ENCODE results near the gene BSPRY.

DNA sequence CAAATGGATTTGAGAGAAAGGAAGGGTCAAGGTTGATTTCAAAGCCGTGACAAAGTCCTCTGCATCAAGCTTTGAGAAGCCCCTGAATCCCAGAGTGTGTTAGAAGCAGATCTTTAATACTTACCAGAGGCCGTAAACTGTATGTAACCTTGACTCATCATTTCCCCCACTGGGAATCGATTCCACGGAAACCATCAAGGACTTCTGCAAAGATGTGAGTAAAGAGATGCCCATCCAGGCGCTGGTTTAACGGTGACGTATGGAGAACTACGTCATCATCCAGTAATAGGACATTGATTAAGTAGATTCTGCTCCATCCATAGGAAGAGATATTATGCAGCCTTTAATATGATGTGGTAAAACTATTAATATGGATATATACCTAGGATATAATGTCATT lies 47.8 kb upstream of the BSPRY start:
- TF ChIP-seq, protein P1, sequence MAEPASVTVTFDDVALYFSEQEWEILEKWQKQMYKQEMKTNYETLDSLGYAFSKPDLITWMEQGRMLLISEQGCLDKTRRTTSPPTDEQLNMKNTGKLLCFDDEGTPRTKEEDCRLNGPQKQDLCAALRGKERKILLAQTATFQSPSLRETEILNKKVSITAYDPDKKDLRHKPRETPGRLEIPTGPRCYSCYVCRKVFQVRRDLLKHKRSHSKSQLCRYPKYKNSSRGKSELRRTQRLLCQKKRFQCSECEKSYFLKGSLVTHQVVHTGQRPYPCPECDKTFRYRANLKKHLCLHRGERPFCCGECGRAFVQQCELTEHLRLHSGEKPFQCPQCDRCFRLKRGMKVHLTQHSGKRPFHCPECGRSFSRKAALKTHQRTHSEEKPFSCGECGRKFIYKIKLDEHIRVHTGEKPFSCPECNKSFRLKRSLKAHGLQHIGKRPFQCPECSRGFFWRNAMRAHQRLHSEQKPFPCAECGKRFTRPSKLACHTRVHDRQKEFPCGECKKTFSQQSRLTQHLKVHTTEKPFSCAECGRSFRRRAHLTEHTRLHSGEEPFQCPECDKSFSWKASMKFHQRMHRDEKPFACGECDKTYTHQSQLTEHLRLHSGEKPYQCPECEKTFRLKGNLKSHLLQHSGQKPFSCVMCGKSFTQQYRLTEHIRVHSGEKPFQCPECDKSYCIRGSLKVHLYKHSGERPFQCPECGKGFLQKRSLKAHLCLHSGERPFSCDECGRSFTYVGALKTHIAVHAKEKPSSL (CRISPR knock-in tag; conservative IDR thresholded peaks at IDR 0.05): no peak
- TF ChIP-seq JUN (CRISPR knock-in tag; IDR thresholded peaks at IDR 0.05) (no peak), CBFB (CRISPR knock-in tag; IDR thresholded peaks at IDR 0.05; ENCODE audit: low read depth) (no peak), TEAD1 (CRISPR knock-in tag; IDR thresholded peaks at IDR 0.05) (no peak), NFE2L1 (CRISPR knock-in tag; IDR thresholded peaks at IDR 0.05) (no peak), HMGA2 (CRISPR knock-in tag; IDR thresholded peaks at IDR 0.05) (no peak), FOXJ3 (CRISPR knock-in tag; IDR thresholded peaks at IDR 0.05; ENCODE audit: borderline replicate concordance) (no peak), NR1H2 (CRISPR knock-in tag; IDR thresholded peaks at IDR 0.05) (no peak)
- TF ChIP-seq, protein P2, sequence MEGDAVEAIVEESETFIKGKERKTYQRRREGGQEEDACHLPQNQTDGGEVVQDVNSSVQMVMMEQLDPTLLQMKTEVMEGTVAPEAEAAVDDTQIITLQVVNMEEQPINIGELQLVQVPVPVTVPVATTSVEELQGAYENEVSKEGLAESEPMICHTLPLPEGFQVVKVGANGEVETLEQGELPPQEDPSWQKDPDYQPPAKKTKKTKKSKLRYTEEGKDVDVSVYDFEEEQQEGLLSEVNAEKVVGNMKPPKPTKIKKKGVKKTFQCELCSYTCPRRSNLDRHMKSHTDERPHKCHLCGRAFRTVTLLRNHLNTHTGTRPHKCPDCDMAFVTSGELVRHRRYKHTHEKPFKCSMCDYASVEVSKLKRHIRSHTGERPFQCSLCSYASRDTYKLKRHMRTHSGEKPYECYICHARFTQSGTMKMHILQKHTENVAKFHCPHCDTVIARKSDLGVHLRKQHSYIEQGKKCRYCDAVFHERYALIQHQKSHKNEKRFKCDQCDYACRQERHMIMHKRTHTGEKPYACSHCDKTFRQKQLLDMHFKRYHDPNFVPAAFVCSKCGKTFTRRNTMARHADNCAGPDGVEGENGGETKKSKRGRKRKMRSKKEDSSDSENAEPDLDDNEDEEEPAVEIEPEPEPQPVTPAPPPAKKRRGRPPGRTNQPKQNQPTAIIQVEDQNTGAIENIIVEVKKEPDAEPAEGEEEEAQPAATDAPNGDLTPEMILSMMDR (IDR thresholded peaks at IDR 0.05): no peak
- TF ChIP-seq, protein P3, sequence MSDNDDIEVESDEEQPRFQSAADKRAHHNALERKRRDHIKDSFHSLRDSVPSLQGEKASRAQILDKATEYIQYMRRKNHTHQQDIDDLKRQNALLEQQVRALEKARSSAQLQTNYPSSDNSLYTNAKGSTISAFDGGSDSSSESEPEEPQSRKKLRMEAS (CRISPR knock-in tag; IDR thresholded peaks at IDR 0.05): no peak
- TF ChIP-seq, protein P4, sequence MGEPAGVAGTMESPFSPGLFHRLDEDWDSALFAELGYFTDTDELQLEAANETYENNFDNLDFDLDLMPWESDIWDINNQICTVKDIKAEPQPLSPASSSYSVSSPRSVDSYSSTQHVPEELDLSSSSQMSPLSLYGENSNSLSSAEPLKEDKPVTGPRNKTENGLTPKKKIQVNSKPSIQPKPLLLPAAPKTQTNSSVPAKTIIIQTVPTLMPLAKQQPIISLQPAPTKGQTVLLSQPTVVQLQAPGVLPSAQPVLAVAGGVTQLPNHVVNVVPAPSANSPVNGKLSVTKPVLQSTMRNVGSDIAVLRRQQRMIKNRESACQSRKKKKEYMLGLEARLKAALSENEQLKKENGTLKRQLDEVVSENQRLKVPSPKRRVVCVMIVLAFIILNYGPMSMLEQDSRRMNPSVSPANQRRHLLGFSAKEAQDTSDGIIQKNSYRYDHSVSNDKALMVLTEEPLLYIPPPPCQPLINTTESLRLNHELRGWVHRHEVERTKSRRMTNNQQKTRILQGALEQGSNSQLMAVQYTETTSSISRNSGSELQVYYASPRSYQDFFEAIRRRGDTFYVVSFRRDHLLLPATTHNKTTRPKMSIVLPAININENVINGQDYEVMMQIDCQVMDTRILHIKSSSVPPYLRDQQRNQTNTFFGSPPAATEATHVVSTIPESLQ (CRISPR knock-in tag; IDR thresholded peaks at IDR 0.05): no peak

Measured in WTC11 (cell line).